ENCODE results near the gene CGB3.

- TF ChIP-seq POLR2A (IDR thresholded peaks at IDR 0.05) (no peak), EP300 (IDR thresholded peaks at IDR 0.05) (no peak), POLR2AphosphoS5 (IDR thresholded peaks at IDR 0.05) (no peak)
- TF ChIP-seq, protein P1, sequence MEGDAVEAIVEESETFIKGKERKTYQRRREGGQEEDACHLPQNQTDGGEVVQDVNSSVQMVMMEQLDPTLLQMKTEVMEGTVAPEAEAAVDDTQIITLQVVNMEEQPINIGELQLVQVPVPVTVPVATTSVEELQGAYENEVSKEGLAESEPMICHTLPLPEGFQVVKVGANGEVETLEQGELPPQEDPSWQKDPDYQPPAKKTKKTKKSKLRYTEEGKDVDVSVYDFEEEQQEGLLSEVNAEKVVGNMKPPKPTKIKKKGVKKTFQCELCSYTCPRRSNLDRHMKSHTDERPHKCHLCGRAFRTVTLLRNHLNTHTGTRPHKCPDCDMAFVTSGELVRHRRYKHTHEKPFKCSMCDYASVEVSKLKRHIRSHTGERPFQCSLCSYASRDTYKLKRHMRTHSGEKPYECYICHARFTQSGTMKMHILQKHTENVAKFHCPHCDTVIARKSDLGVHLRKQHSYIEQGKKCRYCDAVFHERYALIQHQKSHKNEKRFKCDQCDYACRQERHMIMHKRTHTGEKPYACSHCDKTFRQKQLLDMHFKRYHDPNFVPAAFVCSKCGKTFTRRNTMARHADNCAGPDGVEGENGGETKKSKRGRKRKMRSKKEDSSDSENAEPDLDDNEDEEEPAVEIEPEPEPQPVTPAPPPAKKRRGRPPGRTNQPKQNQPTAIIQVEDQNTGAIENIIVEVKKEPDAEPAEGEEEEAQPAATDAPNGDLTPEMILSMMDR (IDR thresholded peaks at IDR 0.05): peak in 3 of 4 experiments; percentile 33 to 49 (median 34)
Measured at GRCh38 chr19:48999481-49000325, 24.4 kb downstream of the CGB3 start.
